OCI-M2 (cell line): ENCODE data around the gene OR4Q3.
"Not testable (repeated sequence)": the region's sequence is repeated elsewhere in the genome, so short reads cannot be mapped to it uniquely, and the experiment has no call there.

Experiments used
- DNase-seq: peaks from one replicate; lab custom pipeline; 2025; ENCODE audit not compliant: unreplicated experiment; lab: John Stamatoyannopoulos, UW

Gene OR4Q3

DNA sequence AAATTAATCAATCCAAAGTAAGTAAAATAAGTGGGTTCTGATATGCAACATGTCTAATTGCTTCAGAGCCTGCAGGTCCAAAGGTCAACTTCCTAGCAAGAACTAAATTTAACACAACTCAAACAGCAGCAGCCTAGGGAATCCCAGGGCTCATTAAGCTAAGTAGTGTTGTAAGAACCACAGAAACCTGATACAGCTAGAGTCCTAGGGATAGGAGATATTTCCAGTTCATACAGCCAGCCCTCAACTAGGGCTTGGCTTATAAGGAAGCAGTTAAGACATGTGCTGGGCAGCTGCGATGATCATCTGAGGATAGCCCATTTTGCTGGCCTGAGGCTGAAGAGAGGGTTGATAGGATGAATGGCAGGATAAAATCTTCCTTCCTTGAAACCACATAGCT is at the start of gene OR4Q3:
TSS of gene OR4Q3 (plus strand) at position 316 of the 400 bp plus-strand sequence.
- no peak for DNase-seq

DNA sequence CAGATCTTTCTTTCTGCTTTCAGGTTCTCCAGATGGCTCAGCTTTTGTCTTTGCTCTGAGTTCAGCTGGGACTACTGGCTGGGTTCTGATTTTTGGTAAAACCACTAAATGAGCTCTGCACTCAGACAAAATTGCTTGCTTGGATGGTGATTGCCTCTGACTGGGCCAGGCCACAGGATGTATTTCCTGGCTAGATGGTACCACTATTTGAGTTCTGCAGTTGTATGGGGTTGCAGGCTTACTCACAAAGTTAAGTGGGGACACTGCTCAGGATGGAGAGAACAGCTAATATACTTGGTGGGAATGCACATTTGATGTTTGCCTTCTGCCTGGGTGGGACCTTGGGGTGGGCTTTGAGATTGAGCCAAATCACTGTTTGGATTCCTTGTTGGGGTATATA is 14.0 kb upstream of the OR4Q3 start:
- DNase-seq, result no peak

DNA sequence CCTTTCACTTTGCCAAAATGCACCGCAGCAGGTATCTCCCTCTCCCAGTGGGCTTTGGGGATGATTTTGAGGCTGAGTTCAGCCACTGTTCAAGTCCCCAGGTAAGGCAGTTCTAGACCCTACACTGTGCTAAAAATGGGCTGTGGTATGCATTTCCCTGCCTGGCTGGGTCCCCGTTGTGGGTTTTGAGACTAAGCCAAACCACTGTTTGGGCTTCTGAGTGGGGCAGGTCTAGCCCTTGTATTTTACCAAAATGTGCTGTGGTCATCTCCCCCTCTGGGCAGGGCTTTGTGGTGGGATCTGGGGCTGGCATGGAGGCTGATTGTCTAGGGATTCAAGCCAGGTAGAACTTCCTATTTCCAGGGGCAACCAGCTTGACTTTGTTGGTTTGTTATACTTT is 13.6 kb upstream of the OR4Q3 start:
- no peak for DNase-seq

DNA sequence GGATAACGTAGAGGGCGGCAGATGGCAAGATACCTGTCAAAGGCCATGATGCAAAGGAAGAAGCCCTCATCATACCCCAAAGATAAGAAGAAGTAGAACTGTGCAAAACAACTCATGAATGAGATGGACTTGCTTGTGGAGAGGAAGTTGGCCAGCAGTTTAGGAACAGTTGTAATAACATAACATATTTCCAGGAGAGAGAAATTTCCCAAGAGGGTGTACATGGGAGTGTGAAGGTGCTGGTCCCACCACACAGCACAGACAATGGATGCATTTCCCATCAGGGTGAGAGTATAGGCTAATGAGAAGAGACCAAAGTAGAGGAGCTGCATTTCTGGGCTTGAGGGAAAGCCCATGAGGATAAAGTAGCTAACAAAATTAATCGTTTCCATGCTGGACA is 9.5 kb upstream of the OR4Q3 start:
- DNase-seq, result not testable (repeated sequence)

DNA sequence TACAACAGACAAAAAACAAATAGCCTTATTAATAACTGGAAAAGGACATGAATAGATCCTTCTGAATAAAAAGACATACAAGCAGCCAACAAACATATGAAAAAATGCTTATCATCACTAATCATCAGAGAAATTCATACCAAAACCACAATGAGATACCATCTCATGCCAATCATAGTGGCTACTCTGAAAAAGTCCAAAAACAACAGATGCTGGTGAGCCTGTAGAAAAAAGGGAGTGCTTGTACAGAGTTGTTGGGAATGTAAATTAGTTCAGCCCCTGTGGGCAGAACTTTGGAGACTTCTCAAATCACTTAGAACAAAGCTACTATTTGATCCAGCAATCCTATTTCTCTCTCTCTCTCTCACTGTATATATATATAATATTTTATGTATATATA is 8.9 kb downstream of the OR4Q3 start:
- not testable (repeated sequence) for DNase-seq

DNA sequence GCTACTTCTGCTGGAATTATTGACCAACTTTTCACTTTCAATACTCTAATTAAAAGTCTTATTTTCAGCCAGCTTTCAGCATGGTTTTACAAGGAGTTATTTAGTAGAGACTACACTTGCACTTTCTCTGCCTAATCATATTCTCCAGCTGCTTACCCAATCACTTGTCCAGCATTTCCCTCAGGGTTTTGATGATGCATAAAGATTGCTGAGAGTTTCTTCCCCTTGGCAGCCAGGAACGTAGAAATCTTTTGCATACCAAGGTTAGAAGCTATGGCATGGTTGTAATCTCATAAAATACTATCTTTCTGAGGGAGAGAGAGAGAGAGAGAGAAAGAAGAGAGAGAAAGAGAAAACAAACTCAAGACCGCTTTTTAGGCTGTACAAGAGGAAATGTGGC is 10.8 kb downstream of the OR4Q3 start:
- DNase-seq, result no peak

DNA sequence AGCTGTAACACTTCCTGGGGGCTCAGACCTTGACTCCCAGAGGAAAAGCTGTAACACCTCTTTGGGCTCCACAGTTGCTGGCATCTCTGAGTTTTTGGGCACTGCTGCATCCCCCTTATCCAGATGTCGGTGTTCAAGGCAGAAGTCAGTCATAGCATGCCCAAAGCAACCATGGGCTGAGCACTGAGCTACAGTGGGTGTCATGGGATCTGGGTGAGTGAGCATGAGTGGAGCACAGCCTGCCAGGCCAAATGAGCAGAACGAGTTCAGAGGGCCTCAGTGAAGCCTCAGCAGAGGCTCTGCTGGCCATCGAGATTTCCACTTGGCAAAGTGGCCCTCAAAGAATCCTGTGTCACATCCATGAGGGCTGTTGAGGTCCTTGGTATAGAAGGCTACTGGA is 28.1 kb downstream of the OR4Q3 start:
- DNase-seq, result not testable (repeated sequence)

DNA sequence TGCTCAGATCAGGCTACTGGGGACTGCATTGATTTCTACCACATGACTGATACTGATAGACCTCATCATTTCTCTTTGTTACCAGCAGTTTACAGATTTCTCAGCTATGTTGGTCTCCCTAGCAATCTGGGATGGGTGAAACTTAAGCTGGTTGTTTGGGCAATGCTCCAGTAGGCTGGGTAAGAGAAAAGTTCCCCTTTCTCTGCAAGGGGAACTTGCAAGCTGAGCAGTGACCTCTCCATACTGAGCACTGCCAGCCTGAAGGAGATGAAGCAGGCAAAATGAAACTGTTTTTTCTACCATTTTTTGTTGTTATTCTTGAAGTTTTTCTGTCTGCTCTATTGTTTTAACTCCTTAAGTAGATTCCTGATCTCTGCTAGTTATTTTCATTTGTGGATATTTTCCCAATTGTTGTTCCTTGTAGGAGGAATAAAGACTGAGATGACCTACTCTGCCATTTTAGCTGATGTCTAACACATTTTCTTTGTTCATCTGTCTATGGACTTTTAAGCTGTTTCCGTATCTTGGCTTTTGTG is 28.6 kb downstream of the OR4Q3 start:
- no peak for DNase-seq

DNA sequence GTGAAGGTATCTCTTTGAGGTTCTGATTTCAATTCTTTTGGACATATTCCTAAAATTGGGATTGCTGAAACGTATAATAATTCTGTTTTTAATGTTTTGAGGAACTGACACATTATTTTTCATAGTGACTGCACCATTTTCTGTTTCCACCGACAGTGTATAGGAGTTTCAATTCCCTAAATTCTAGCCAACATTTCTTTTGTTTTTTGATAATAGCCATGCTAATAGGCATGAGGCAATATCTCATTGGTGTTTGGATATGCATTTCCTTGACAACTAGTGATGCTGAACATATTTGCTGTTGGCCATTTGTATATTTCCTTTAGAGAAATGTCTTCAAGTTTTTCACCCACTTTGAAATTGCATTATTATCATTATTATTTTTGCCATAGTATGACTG is 29.1 kb downstream of the OR4Q3 start:
- not testable (repeated sequence) for DNase-seq

DNA sequence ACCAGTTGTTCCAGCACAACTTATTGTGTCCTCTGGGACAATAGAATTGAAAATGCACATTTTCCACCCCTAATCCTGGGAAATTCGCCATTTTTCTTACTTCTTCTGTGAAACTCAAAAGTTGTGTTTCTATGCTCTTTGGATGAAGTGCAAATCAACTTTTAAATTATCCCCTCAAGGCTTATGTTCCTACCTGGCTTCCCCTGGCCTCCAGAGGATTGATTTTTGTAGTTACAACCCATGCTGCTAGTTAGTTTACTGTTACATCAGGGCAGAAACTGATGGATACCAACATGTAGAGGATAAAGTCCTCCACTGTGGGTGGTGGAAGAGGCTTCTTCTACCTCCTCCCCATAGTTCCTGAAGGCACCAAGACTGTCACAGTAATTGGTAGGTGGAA is 29.8 kb downstream of the OR4Q3 start, which contains the start of gene OR4M1:
TSS of gene OR4M1 (plus strand) at position 301 of the 400 bp plus-strand sequence. CDS start 6,819 bp downstream, outside the sequence.
- DNase-seq, result not testable (repeated sequence)

DNA sequence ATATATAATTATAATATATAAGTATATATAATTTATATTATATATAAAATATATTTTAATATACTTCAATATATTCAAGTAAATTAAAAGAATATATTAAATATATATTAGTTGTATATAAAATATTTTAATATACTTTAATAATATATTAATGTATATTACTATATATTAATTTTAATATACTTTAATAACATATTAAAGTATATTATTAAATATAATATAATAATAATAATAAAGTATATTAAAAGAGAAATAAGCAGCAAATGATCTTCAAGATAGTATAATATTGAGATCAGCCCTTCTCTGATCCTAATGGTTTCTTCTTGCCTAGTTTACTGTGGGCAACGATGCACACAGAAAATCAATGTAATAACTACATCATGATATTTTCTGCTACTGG is 32.2 kb downstream of the OR4Q3 start:
- no peak for DNase-seq

DNA sequence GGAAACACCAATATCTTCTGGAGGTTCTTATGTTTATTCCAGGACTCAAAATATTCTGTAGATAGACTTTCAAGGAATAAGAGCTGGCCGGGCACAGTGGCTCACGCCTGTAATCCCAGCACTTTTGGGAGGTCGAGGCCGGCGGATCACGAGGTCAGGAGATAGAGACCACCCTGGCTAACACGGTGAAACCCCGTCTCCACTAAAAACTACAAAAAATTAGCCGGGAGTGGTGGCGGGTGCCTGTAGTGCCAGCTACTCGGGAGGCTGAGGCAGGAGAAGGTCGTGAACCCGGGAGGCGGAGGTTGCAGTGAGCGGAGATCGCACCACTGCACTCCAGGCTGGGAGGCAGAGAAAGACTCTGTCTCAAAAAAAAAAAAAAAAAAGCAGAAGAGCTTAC is 42.5 kb downstream of the OR4Q3 start:
- DNase-seq, result not testable (repeated sequence)

DNA sequence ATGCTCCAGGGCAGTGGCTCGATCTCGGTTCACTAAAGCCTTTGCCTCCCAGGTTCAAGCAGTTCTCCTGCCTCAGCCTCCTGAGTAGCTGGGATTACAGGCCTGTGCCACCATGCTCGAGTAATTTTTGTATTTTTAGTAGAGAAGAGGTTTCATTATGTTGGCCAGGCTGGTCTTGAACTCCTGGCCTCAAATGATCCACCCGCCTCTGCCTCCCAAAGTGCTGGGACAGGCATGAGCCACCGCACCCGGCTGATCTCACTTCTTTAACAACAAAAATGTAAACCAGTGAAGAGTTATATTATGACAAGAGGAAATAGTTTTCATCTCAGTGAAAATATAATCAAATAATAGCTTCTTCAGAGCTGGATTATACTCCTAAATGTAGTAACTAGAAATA is 43.9 kb downstream of the OR4Q3 start:
- DNase-seq, result not testable (repeated sequence)

DNA sequence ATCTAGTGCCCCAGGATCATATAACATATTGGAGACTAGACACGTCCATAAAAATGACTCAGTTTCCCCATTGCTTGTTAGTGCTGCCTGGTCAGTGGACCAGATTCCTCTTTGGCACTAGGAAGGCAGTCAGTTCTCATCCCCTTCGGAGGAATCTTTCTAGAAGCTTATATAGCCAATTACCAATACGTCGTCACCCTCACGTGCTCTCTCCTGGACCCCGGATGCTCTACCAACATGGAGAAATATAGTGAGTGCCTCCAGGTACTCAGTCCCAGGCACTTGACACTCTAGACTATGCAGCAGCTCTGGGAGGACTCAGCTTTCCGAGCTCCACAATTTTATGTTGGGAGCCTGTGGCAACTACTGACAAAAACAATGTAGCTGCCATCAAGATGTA is 44.8 kb downstream of the OR4Q3 start:
- not testable (repeated sequence) for DNase-seq

DNA sequence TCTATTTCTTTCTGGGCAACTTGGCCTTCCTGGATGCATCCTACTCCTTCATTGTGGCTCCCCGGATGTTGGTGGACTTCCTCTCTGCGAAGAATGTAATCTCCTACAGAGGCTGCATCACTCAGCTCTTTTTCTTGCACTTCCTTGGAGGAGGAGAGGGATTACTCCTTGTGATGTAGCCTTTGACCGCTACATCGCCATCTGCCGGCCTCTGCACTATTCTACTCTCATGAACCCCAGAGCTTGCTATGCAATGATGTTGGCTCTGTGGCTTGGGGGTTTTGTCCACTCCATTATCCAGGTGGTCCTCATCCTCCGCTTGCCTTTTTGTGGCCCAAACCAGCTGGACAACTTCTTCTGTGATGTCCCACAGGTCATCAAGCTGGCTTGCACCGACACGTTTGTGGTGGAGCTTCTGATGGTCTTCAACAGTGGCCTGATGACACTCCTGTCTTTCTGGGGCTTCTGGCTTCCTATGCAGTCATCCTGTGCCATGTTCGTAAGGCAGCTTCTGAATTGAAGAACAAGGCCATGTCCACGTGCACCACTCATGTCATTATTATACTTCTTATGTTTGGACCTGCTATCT is 53.2 kb downstream of the OR4Q3 start:
- not testable (repeated sequence) for DNase-seq
